Nephron (organoid): ENCODE measurements around the gene REXO2.

Experiments used
- H3K27ac Mint-ChIP-seq, 3 experiments: 2 replicates each; pipeline ENCODE4 v1.8.0; 2020; ENCODE audit warnings: mixed read lengths in 3 of 3, mild to moderate bottlenecking in 2 of 3, moderate library complexity in 1 of 3
- H3K27me3 Mint-ChIP-seq: 2 replicates; pipeline ENCODE4 v1.8.0; 2021; ENCODE audit warnings: low read depth, mild to moderate bottlenecking, moderate library complexity, mixed read lengths
- H3K36me3 Mint-ChIP-seq: 2 replicates; pipeline ENCODE4 v1.8.0; 2020; ENCODE audit warnings: low read depth, mixed read lengths
- H3K4me1 Mint-ChIP-seq: 2 replicates; pipeline ENCODE4 v1.8.0; 2020; ENCODE audit warnings: mixed read lengths
- H3K4me3 Mint-ChIP-seq, 3 experiments: 2 replicates each; pipeline ENCODE4 v1.8.0; 2020; ENCODE audit warnings: mild to moderate bottlenecking in 3 of 3, mixed read lengths in 3 of 3, moderate library complexity in 2 of 3
- H3K9me3 Mint-ChIP-seq: 2 replicates; pipeline ENCODE4 v1.8.0; 2020; ENCODE audit warnings: mixed read lengths
- TF ChIP-seq, protein P1 (sequence below), 3 experiments: fragments of 200-600 bp; sonication (generic); IDR thresholded peaks; one replicate each; pipeline ENCODE4 v1.5.0; 2021; ENCODE audit warnings: antibody characterized with exemption in 3 of 3; ENCODE audit not compliant: unreplicated experiment in 3 of 3

Gene REXO2

DNA sequence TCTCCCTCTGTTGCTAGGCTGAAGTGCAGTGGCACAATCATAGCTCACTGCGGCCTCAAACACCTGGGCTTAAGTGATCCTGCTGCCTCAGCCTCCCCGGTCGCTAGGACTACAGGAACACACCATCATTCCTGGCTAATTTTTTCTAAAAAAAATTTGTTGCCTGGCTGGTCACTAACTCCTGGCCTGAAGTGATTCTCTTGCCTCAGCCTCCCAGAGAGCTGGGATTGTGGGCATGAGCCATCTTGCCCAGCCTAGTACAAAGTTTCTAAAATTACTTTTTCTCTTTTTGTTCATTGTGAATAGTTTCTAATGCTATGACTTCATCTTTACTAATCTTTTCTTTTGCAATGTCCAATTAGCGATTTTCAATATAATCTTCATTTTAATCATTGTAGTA, 26.3 kb upstream of the REXO2 start:
- no peaks in the 10 kb centered on the region for H3K9me3 Mint-ChIP-seq

DNA sequence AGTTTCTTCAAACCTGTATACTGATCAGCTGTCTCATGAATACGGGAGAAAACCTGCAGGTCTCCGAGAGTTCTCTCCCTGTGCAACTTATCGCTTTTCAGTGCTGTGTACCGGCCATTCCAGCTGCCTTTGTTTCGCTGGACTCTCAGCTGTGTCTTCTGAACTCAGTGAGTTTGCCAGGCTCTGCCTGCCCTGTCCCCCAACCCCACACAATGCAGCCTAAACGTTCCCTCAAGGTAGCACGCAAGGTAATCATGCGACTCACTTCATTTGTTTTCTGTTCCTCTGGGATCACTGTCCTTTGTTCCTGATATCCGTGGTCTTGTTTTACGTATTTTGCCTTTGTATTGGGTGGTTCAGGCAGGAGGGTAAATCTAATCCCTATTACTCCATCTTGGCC, 25.3 kb upstream of the REXO2 start:
- peaks cover 3% of the 10 kb centered on the region for H3K27me3 Mint-ChIP-seq
- TF ChIP-seq, protein P1, sequence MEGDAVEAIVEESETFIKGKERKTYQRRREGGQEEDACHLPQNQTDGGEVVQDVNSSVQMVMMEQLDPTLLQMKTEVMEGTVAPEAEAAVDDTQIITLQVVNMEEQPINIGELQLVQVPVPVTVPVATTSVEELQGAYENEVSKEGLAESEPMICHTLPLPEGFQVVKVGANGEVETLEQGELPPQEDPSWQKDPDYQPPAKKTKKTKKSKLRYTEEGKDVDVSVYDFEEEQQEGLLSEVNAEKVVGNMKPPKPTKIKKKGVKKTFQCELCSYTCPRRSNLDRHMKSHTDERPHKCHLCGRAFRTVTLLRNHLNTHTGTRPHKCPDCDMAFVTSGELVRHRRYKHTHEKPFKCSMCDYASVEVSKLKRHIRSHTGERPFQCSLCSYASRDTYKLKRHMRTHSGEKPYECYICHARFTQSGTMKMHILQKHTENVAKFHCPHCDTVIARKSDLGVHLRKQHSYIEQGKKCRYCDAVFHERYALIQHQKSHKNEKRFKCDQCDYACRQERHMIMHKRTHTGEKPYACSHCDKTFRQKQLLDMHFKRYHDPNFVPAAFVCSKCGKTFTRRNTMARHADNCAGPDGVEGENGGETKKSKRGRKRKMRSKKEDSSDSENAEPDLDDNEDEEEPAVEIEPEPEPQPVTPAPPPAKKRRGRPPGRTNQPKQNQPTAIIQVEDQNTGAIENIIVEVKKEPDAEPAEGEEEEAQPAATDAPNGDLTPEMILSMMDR (IDR thresholded peaks at IDR 0.05; ENCODE audit: unreplicated experiment in 3 of 3), result no peak
- no peaks in the 10 kb centered on the region for H3K4me1 Mint-ChIP-seq
- no peak overlapping the region for H3K4me3 Mint-ChIP-seq
- H3K9me3 Mint-ChIP-seq, result no peaks in the 10 kb centered on the region
- H3K27ac Mint-ChIP-seq, result no peak overlapping the region
- peaks cover 43% of the 10 kb centered on the region for H3K36me3 Mint-ChIP-seq

More for the DNA sequence above, 26.3 kb upstream of the REXO2 start:
- no peak overlapping the region for H3K4me3 Mint-ChIP-seq
- peaks cover 49% of the 10 kb centered on the region for H3K36me3 Mint-ChIP-seq
- H3K27me3 Mint-ChIP-seq, result peaks cover under 1% of the 10 kb centered on the region
- no peaks in the 10 kb centered on the region for H3K4me1 Mint-ChIP-seq
- no peak overlapping the region for H3K27ac Mint-ChIP-seq
- TF ChIP-seq, protein P1 (IDR thresholded peaks at IDR 0.05; ENCODE audit: unreplicated experiment in 3 of 3), result no peak

DNA sequence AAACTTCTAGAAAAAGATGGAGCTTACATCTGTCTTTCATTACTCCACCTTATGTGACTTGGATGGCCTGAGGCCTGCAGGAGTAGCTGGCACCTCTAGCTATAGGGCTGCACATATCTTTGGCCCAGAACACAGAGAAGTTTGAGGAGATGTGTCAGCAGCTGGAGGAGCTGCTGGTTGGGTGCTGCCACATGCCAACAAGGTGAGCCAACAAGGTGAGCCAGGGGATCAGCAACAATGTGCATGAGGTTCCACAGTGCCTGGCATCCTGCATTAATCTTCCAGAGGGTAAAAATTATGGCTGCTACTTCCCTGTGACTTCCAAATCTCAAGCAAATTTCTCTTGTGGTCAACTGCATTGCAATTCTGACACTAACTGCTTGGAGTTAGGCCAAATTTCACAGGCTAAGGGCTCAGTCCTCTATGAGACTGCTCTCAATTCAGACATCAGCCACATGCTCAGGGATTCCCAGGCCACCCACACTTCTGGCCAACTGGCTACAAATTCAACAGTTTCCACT, 22.8 kb upstream of the REXO2 start:
- peaks cover 25% of the 10 kb centered on the region for H3K36me3 Mint-ChIP-seq
- H3K4me1 Mint-ChIP-seq, result no peaks in the 10 kb centered on the region
- no peaks in the 10 kb centered on the region for H3K9me3 Mint-ChIP-seq
- H3K4me3 Mint-ChIP-seq, result no peak overlapping the region
- peaks cover 3% of the 10 kb centered on the region for H3K27me3 Mint-ChIP-seq
- TF ChIP-seq, protein P1 (IDR thresholded peaks at IDR 0.05; ENCODE audit: unreplicated experiment in 3 of 3), result no peak
- no peak overlapping the region for H3K27ac Mint-ChIP-seq

DNA sequence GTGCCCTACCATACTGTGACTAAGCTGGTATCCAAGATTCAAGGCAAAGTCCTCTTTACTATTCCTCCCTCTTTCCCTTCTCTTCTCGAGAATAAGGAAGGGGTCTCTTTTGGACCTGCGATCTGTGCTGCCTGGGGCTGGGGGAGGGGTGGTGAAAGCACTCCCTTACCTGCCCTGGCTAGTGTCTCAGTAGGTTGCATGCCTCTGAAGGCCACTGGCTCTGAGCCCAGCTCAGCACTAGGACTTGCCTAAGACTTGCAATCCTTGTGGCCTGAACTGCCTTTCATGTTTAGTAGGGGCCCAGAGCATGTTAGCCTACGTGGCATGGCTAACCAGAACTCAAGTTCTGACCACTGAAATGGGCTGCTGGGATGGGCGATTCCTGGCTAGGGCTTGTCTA, 13.0 kb upstream of the REXO2 start:
- TF ChIP-seq, protein P1 (IDR thresholded peaks at IDR 0.05; ENCODE audit: unreplicated experiment in 3 of 3), result no peak
- Mint-ChIP-seq H3K4me1 (no peaks in the 10 kb centered on the region), H3K9me3 (peaks cover 11% of the 10 kb centered on the region), H3K36me3 (peaks cover 22% of the 10 kb centered on the region), H3K27me3 (no peaks in the 10 kb centered on the region), H3K27ac (no peak overlapping the region), H3K4me3 (no peak overlapping the region)

DNA sequence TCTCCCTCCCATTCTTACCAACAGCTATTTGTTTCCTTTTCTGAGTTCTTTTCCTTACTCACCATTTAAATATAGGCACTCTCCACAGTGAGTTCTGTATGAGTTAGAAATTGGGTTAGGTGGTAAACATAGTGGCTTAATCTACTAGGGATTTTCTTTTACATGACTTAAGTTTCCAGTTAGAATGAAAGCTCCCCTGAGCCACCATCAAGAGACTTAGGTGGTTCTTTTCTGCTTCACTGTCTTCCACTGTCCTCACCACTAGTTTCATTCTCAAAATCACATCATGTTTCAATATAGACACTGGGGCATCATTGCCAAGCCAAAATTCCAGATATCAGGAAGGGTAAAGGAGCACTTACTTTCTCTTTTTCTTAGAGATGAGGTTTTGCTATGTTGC, 9.0 kb upstream of the REXO2 start:
- Mint-ChIP-seq H3K9me3 (no peaks in the 10 kb centered on the region), H3K27me3 (no peaks in the 10 kb centered on the region), H3K27ac (no peak overlapping the region), H3K4me1 (no peaks in the 10 kb centered on the region), H3K36me3 (peaks cover 6% of the 10 kb centered on the region), H3K4me3 (no peak overlapping the region)
- TF ChIP-seq, protein P1 (IDR thresholded peaks at IDR 0.05; ENCODE audit: unreplicated experiment in 3 of 3), result no peak

DNA sequence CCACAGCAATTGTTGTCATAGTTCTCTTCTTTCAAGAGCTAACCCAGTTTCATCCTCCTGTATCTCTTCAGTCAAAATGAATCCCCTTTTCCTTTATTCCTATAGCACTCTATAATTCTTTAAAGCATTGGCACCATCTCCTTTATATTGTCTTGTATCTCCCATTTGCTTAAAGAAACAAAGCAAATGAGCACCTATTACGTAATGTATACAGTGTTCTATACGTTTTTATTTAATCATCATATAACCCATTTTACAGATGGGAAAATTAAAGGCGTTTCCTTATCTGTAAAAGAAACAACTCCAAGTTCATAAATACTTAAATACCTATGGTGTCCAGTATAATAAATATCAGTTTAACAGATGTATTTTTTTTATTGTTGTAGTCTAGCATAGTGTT, 6.4 kb upstream of the REXO2 start:
- Mint-ChIP-seq H3K27me3 (no peaks in the 10 kb centered on the region), H3K9me3 (no peaks in the 10 kb centered on the region), H3K4me1 (no peaks in the 10 kb centered on the region), H3K36me3 (no peaks in the 10 kb centered on the region), H3K4me3 (no peak overlapping the region), H3K27ac (no peak overlapping the region)
- TF ChIP-seq, protein P1 (IDR thresholded peaks at IDR 0.05; ENCODE audit: unreplicated experiment in 3 of 3), result no peak
